BLaER1 (cell line): ENCODE data around the gene RAB9A.
A peak's percentile ranks its signal among the peaks of the same experiment; 100 is the strongest.

ENCODE experiments used
- H3K27ac ChIP-seq: shearing (Covaris generic); formaldehyde crosslinking; 2 replicates; pipeline ENCODE4 v1.8.1; 2022
- H3K27me3 ChIP-seq: shearing (Covaris generic); formaldehyde crosslinking; 2 replicates; pipeline ENCODE4 v1.8.1; 2022
- H3K36me3 ChIP-seq: shearing (Covaris generic); formaldehyde crosslinking; 2 replicates; pipeline ENCODE4 v1.8.1; 2022
- H3K4me1 ChIP-seq: shearing (Covaris generic); formaldehyde crosslinking; 2 replicates; pipeline ENCODE4 v1.8.1; 2022
- H3K4me2 ChIP-seq: shearing (Covaris generic); formaldehyde crosslinking; 2 replicates; pipeline ENCODE4 v1.8.1; 2022
- H3K4me3 ChIP-seq: shearing (Covaris generic); formaldehyde crosslinking; 2 replicates; pipeline ENCODE4 v1.8.1; 2022
- H3K9ac ChIP-seq: shearing (Covaris generic); formaldehyde crosslinking; 2 replicates; pipeline ENCODE4 v1.8.1; 2022
- H3K9me3 ChIP-seq: shearing (Covaris generic); formaldehyde crosslinking; 2 replicates; pipeline ENCODE4 v1.8.1; 2022
- H4K20me1 ChIP-seq: shearing (Covaris generic); formaldehyde crosslinking; 2 replicates; pipeline ENCODE4 v1.8.1; 2022
- Cebpa-rat ChIP-seq: shearing (Covaris generic); IDR thresholded peaks from 2 replicates; pipeline ENCODE4 v1.8.1; 2022

RAB9A gene

DNA sequence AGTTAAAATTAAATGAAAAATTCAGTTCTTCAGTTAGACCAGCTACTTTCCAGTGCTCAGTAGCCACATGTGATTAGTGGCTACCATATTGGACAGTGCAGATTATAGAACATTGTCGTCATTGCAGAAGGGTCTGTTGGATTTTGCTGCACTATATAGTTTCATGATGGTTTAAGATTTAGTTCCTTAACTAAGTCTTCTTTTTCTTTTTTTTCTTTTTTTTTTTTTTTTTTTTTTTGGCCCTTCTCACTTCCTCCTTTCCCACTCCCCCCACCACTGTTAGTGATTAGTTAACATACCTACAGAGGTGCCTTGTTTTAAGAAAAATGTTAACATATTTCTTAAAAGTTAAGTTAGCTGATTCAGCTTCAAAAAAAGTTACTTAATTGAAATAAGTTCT is 9.0 kb downstream of the RAB9A start:
- H3K9me3 ChIP-seq = no peaks in the 10 kb centered on the region
- peak overlapping the region; percentile 38 for H3K4me2 ChIP-seq
- H3K27me3 ChIP-seq = peaks cover 68% of the 10 kb centered on the region
- peaks cover 100% of the 10 kb centered on the region for H4K20me1 ChIP-seq
- no peak overlapping the region for H3K4me3 ChIP-seq
- no peaks in the 10 kb centered on the region for H3K36me3 ChIP-seq
- peaks cover 68% of the 10 kb centered on the region for H3K4me1 ChIP-seq
- TF ChIP-seq Cebpa-rat = no peak
- H3K9ac ChIP-seq = no peak overlapping the region
- no peak overlapping the region for H3K27ac ChIP-seq

DNA sequence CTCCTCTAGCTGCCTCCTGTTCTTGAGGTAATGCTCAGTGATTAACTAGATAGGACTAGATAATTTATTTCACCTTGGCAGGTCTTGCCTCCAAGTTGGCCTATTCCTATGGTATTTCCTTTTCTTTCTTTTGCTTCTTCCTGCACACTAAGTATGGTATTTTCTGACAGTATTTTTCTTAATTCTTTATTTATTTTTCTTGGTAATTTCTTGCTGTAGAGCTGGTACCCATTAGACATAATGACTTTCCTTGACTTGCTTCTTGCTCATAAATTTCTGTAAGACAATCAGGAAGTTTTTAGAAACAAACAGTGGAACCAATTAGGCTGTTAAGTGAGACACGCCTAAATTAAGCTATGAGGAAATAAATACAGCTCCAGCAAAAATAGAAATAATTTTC is 9.5 kb downstream of the RAB9A start:
- Histone ChIP-seq H3K27me3 (peaks cover 68% of the 10 kb centered on the region), H3K9me3 (no peaks in the 10 kb centered on the region), H3K4me3 (no peak overlapping the region), H3K27ac (no peak overlapping the region), H3K9ac (no peak overlapping the region), H3K36me3 (no peaks in the 10 kb centered on the region), H4K20me1 (peaks cover 100% of the 10 kb centered on the region), H3K4me2 (no peak overlapping the region), H3K4me1 (peaks cover 63% of the 10 kb centered on the region)
- no peak for TF ChIP-seq Cebpa-rat

GRCh38 chrX:13699183-13699826 is 10.4 kb downstream of the RAB9A start:
- Histone ChIP-seq H3K27ac (no peak overlapping the region), H3K27me3 (peaks cover 63% of the 10 kb centered on the region), H3K4me2 (no peak overlapping the region), H3K9me3 (no peaks in the 10 kb centered on the region), H4K20me1 (peaks cover 100% of the 10 kb centered on the region), H3K4me1 (peaks cover 54% of the 10 kb centered on the region), H3K36me3 (peaks cover 7% of the 10 kb centered on the region; the same call in 1 of the 2 replicates), H3K9ac (no peak overlapping the region), H3K4me3 (no peak overlapping the region)
- no peak for TF ChIP-seq Cebpa-rat

- no peak for TF ChIP-seq Cebpa-rat
Observed at GRCh38 chrX:13700380-13700779, 11.5 kb downstream of the RAB9A start.

DNA sequence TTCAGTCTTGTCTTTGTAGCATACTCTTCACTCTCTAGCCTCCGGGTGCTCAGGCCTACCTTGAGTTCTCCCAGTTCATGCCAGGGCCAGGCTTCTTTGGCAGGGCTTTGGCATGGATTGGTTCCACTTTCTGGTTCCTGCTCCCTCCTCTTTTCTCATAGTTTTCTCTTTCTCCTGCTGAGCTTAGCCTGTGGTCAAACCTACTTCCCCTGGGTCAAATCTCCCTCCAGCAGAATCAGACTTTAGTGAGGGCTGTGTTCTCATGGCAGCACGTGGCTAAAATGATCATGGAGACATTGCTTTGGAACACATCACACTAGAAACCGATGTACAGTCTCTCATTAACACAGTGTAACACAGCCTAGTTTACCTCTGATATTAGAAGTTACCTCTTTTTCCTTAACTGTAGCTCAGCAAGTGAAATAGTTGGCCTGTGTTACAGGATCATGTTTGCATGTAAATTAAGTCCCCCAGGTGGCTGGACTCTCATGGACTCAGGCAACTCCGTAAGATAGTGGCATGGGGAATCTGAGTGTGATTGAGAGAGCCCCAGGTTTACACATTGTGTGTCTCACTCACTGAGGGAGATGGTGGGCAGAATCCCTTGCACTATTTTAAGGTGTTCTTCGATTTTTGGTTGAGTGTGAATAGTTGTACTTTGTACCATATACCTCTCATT is 13.3 kb downstream of the RAB9A start:
- peaks cover 100% of the 10 kb centered on the region for H4K20me1 ChIP-seq
- peaks cover 19% of the 10 kb centered on the region for H3K36me3 ChIP-seq
- peaks cover 34% of the 10 kb centered on the region for H3K27me3 ChIP-seq
- no peak overlapping the region for H3K27ac ChIP-seq
- H3K4me3 ChIP-seq = no peak overlapping the region
- peaks cover 25% of the 10 kb centered on the region for H3K4me1 ChIP-seq
- no peak overlapping the region for H3K9ac ChIP-seq
- H3K9me3 ChIP-seq = no peaks in the 10 kb centered on the region
- no peak for TF ChIP-seq Cebpa-rat
- H3K4me2 ChIP-seq = no peak overlapping the region

More at GRCh38 chrX:13700380-13700779, 11.5 kb downstream of the RAB9A start:
- no peak overlapping the region for H3K27ac ChIP-seq
- H3K9ac ChIP-seq = no peak overlapping the region
- H3K4me2 ChIP-seq = no peak overlapping the region
- peaks cover 10% of the 10 kb centered on the region for H3K36me3 ChIP-seq
- no peak overlapping the region for H3K4me3 ChIP-seq
- H3K27me3 ChIP-seq = peaks cover 53% of the 10 kb centered on the region
- peaks cover 44% of the 10 kb centered on the region for H3K4me1 ChIP-seq
- peaks cover 100% of the 10 kb centered on the region for H4K20me1 ChIP-seq
- H3K9me3 ChIP-seq = no peaks in the 10 kb centered on the region

DNA sequence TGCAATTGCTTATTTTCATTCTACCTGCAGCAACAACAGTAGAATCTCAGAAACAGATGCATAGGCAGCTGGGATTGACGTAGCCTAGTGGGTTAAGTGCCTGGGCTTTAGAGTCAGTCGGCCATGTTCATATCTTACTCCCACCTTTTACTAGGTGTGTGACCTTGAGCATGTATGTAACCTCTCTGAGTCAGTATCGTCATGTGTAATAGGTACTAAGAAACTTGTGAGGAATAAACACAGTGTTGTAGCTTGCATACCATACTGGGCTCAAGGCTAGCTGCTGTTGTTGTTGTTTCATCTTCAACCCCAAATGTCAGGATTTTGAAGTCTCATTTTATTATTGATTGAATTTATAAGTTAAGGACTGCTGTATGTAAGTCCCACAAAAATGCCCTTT is 14.2 kb downstream of the RAB9A start:
- no peak for TF ChIP-seq Cebpa-rat
- no peak overlapping the region for H3K27ac ChIP-seq
- H3K27me3 ChIP-seq = peaks cover 31% of the 10 kb centered on the region
- no peaks in the 10 kb centered on the region for H3K9me3 ChIP-seq
- peaks cover 17% of the 10 kb centered on the region for H3K4me1 ChIP-seq
- H4K20me1 ChIP-seq = peaks cover 100% of the 10 kb centered on the region
- no peak overlapping the region for H3K4me2 ChIP-seq
- H3K36me3 ChIP-seq = peaks cover 26% of the 10 kb centered on the region
- no peak overlapping the region for H3K9ac ChIP-seq
- no peak overlapping the region for H3K4me3 ChIP-seq

GRCh38 chrX:13703589-13703988 is 14.7 kb downstream of the RAB9A start:
- no peak overlapping the region for H3K27ac ChIP-seq
- H3K9ac ChIP-seq = no peak overlapping the region
- H3K4me3 ChIP-seq = no peak overlapping the region
- no peak overlapping the region for H3K4me2 ChIP-seq
- TF ChIP-seq Cebpa-rat = no peak
- peaks cover 13% of the 10 kb centered on the region for H3K4me1 ChIP-seq
- peaks cover 34% of the 10 kb centered on the region for H3K27me3 ChIP-seq
- H4K20me1 ChIP-seq = peaks cover 100% of the 10 kb centered on the region
- no peaks in the 10 kb centered on the region for H3K9me3 ChIP-seq
- peaks cover 29% of the 10 kb centered on the region for H3K36me3 ChIP-seq

DNA sequence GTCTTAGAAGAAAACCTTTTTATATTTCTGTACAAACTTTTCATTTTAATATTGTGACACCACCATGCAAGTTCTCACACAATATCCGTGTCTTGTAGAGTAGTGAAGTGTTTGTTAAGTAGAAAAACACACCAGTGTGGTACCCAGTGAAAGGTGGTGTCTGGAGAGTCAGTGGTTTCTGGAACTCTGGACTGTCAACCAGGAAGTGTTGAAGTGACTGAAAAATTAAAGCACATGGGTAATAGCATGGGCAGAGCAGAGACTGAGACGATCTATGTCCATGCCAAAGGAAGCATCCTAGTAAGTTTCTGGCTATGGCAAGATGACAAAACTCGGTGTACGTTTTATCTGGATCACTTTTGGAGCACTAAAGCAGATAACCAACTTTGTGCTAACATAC is 22.2 kb downstream of the RAB9A start:
- Histone ChIP-seq H3K27me3 (peaks cover 15% of the 10 kb centered on the region), H3K9ac (no peak overlapping the region), H3K4me2 (no peak overlapping the region), H3K36me3 (peaks cover 70% of the 10 kb centered on the region), H4K20me1 (peaks cover 69% of the 10 kb centered on the region), H3K4me3 (no peak overlapping the region), H3K27ac (no peak overlapping the region), H3K9me3 (no peaks in the 10 kb centered on the region; the same call in 1 of the 2 replicates), H3K4me1 (no peaks in the 10 kb centered on the region)
- no peak for TF ChIP-seq Cebpa-rat

DNA sequence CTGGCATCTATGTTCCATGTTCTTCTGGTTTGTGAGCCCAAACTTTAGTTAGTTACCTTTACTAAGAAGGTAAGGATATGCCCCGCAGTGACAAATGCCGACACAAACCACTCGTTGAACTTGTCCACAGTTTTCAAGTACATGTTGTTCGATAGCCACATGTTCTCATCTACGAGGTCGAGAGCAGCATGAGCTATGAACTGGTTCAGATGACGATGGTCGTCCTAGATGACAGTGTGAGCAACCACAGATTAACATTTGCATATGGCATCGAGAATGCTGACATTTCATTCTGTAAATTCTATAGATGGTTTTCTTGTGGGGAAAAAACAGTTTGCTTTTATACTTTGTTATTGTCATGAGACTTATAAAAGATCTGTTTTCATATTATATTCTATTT is 27.5 kb downstream of the RAB9A start:
- peaks cover 3% of the 10 kb centered on the region; the same call in 1 of the 2 replicates for H3K27me3 ChIP-seq
- H3K27ac ChIP-seq = no peak overlapping the region
- H3K9ac ChIP-seq = no peak overlapping the region
- no peak overlapping the region for H3K4me3 ChIP-seq
- H3K4me1 ChIP-seq = no peaks in the 10 kb centered on the region
- no peaks in the 10 kb centered on the region; the same call in 1 of the 2 replicates for H3K9me3 ChIP-seq
- no peak for TF ChIP-seq Cebpa-rat
- H3K4me2 ChIP-seq = no peak overlapping the region
- peaks cover 81% of the 10 kb centered on the region for H3K36me3 ChIP-seq
- peaks cover 69% of the 10 kb centered on the region for H4K20me1 ChIP-seq

GRCh38 chrX:13716905-13717304 is 28.0 kb downstream of the RAB9A start:
- no peak for TF ChIP-seq Cebpa-rat
- Histone ChIP-seq H3K27me3 (no peaks in the 10 kb centered on the region), H3K9ac (no peak overlapping the region), H3K27ac (no peak overlapping the region), H3K4me2 (no peak overlapping the region), H4K20me1 (peaks cover 69% of the 10 kb centered on the region), H3K4me3 (no peak overlapping the region), H3K9me3 (no peaks in the 10 kb centered on the region; the same call in 1 of the 2 replicates), H3K36me3 (peaks cover 78% of the 10 kb centered on the region), H3K4me1 (peaks cover 3% of the 10 kb centered on the region; the same call in 1 of the 2 replicates)
